Stomach (tissue), 4 donors: Measurements from ENCODE around the gene S100P.

Experiments
- CTCF ChIP-seq, 7 experiments: fragments of 450-650 bp in 4 of 7; fragments of 200-600 bp in 3 of 7; sonication (generic) in 3 of 7; IDR thresholded peaks; one replicate each; pipeline ENCODE4 v1.5.1; 2016 to 2019; ENCODE audit warnings: antibody characterized with exemption in 7 of 7, control low read depth in 2 of 7, mild to moderate bottlenecking in 1 of 7
- EP300 ChIP-seq: sonication (generic); formaldehyde crosslinking; IDR thresholded peaks from one replicate; pipeline ENCODE4 v1.6.1; 2017; ENCODE audit warnings: antibody characterized with exemption
- POLR2A ChIP-seq, 4 donors: fragments of 450-650 bp; IDR thresholded peaks; one replicate each; pipeline ENCODE4 v1.6.1; 2016; ENCODE audit warnings: antibody characterized with exemption in 4 of 4, control low read depth in 2 of 4, mild to moderate bottlenecking in 1 of 4, moderate library complexity in 1 of 4
- POLR2AphosphoS5 ChIP-seq, 3 donors: sonication (generic); formaldehyde crosslinking; IDR thresholded peaks; one replicate each; pipeline ENCODE4 v1.6.1; 2016; ENCODE audit warnings: antibody characterized with exemption in 3 of 3

GRCh38 chr4:6692379-6692778, 1.3 kb upstream of the S100P start:
- TF ChIP-seq EP300 (no peak), CTCF (IDR thresholded peaks at IDR 0.05) (no peak), POLR2AphosphoS5 (IDR thresholded peaks at IDR 0.05) (no peak), POLR2A (IDR thresholded peaks at IDR 0.05) (no peak)
